GM12892 (cell line): ENCODE results near the gene RNASE4.

Experiments used
- POLR2A ChIP-seq: IDR thresholded peaks from 2 replicates; pipeline ENCODE4 v1.6.1; 2011; ENCODE audit warnings: low read depth, low read length, control low read depth
- POLR2AphosphoS5 ChIP-seq: IDR thresholded peaks from 2 replicates; pipeline ENCODE4 v1.6.1; 2011; ENCODE audit warnings: low read depth, low read length, control low read depth
- TAF1 ChIP-seq: IDR thresholded peaks from 2 replicates; pipeline ENCODE4 v1.6.1; 2011; ENCODE audit warnings: low read depth, mild to moderate bottlenecking, control low read depth, low read length, borderline replicate concordance

DNA sequence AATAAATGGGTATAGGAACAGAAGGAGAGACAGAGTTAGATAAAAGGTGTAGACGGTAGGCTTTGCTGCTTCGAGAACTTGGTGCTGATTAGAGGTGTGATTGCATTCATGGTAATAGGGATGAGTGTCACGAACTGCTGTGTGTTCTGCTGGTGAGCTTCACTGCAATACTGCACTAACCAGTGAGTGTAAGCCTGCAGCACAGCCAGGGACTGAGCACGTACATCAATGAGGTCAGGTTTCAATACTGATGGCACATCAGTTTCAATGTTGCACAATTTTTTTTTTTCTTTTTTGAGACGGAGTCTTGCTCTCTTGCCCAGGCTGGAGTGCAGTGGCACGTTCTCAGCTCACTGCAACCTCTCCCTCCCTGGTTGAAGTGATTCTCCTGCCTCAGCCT is 36.4 kb downstream of the RNASE4 start:
- TF ChIP-seq POLR2AphosphoS5 (no peak), POLR2A (no peak), TAF1 (no peak)
